PC-3 (cell line): ENCODE data around the gene MCHR1. TPM values are rescaled to one million over a fixed set of nuclear protein-coding genes. Genes with fewer than 3 reads are reported as not detected.

Source experiments
- ATAC-seq: fragments of 200-7000 bp; cut with Tn5 transposase; 2 replicates; pipeline ENCODE4 v1.9.1; 2020; ENCODE audit warnings: mild to moderate bottlenecking, moderate library complexity
- BruUV-seq: library from RNA; stranded (reverse); fragments of 400-500 nt; replicated peaks from 2 replicates; lab custom pipeline; 2021; lab: Mats Ljungman, UMichigan
- CTCF ChIA-PET: fragments of 300-600 bp; sonication (Branson Sonifier 250); formaldehyde crosslinking; loops from one replicate; lab custom pipeline; 2022; ENCODE audit warnings: antibody characterized with exemption; lab: Charles Lee
- POLR2A ChIA-PET: fragments of 300-600 bp; sonication (Branson Sonifier 250); formaldehyde crosslinking; loops from one replicate; lab custom pipeline; 2022; ENCODE audit warnings: antibody characterized with exemption; ENCODE audit not compliant: unreplicated experiment; lab: Charles Lee
- DNase-seq: peaks from one replicate; pipeline ENCODE4 v3.0.0-alpha.2; 2015
- H2AFZ ChIP-seq: fragments of 300-600 bp; sonication (generic); 2 replicates; pipeline ENCODE4 v1.6.0; 2016; ENCODE audit warnings: antibody characterized with exemption, low read length
- H3F3A ChIP-seq: fragments of 300-600 bp; sonication (generic); one replicate; pipeline ENCODE4 v1.6.0; 2017; ENCODE audit warnings: antibody characterized with exemption, low read length, control low read depth, mild to moderate bottlenecking; ENCODE audit not compliant: unreplicated experiment
- H3K27ac ChIP-seq: fragments of 300-600 bp; sonication (generic); 2 replicates; pipeline ENCODE4 v1.5.1; 2016; ENCODE audit warnings: mild to moderate bottlenecking, low read length
- H3K27me3 ChIP-seq: fragments of 300-600 bp; sonication (generic); 2 replicates; pipeline ENCODE4 v1.6.1; 2016; ENCODE audit warnings: low read length, mixed read lengths
- H3K36me3 ChIP-seq: fragments of 300-600 bp; sonication (generic); 2 replicates; pipeline ENCODE4 v1.6.1; 2016; ENCODE audit warnings: low read depth, mixed run types, low read length, mixed read lengths
- H3K4me1 ChIP-seq: fragments of 300-600 bp; sonication (generic); 2 replicates; pipeline ENCODE4 v1.5.1; 2016; ENCODE audit warnings: low read length; ENCODE audit not compliant: insufficient read depth
- H3K4me2 ChIP-seq: fragments of 300-600 bp; sonication (generic); 2 replicates; pipeline ENCODE4 v1.6.0; 2016; ENCODE audit warnings: low read length
- H3K4me3 ChIP-seq: fragments of 300-600 bp; sonication (generic); 2 replicates; pipeline ENCODE4 v1.5.1; 2016; ENCODE audit warnings: mild to moderate bottlenecking, low read length, mixed read lengths
- H3K79me2 ChIP-seq: fragments of 300-600 bp; sonication (generic); 2 replicates; pipeline ENCODE4 v1.6.1; 2017; ENCODE audit warnings: low read length, mixed read lengths
- H3K9ac ChIP-seq: fragments of 300-600 bp; sonication (generic); 2 replicates; pipeline ENCODE4 v1.6.0; 2016; ENCODE audit warnings: mild to moderate bottlenecking, low read length
- H3K9me2 ChIP-seq: fragments of 300-600 bp; sonication (generic); replicated peaks from 2 replicates; pipeline ENCODE4 v1.6.1; 2016; ENCODE audit warnings: mixed run types, low read length, mixed read lengths
- H3K9me3 ChIP-seq: fragments of 300-600 bp; sonication (generic); 2 replicates; pipeline ENCODE4 v1.6.1; 2016; ENCODE audit warnings: low read length, mixed read lengths
- H4K20me1 ChIP-seq: fragments of 300-600 bp; sonication (generic); 2 replicates; pipeline ENCODE4 v1.6.1; 2016; ENCODE audit warnings: low read length, mixed read lengths
- CTCF ChIP-seq: fragments of 300-600 bp; sonication (generic); conservative IDR thresholded peaks from 2 replicates; pipeline ENCODE4 v1.5.1; 2017; ENCODE audit warnings: antibody characterized with exemption, low read depth, mild to moderate bottlenecking, low read length
- EZH2 ChIP-seq: fragments of 300-600 bp; sonication (generic); IDR thresholded peaks from one replicate; pipeline ENCODE4 v1.6.1; 2017; ENCODE audit warnings: antibody characterized with exemption, mild to moderate bottlenecking, low read length; ENCODE audit not compliant: unreplicated experiment
- EZH2phosphoT487 ChIP-seq: fragments of 300-600 bp; sonication (generic); IDR thresholded peaks from 2 replicates; pipeline ENCODE4 v1.6.1; 2018; ENCODE audit warnings: mild to moderate bottlenecking, antibody characterized with exemption, low read length, borderline replicate concordance
- intact Hi-C: fragments of 100-400 bp; cut with micrococcal nuclease; formaldehyde crosslinking; loops from 2 replicates; pipeline ENCODE4 v1.9.0; 2023
- total RNA-seq: library from RNA; depleted of rRNA; stranded (reverse); fragments of >200 nt; gene quantifications from 2 replicates; pipeline ENCODE4 v1.2.3, GENCODE V29; 2014

The MCHR1 gene
- total RNA-seq, 1 experiment from 2014 or later, result not detected

GRCh38 chr22:40679964-40680818 lies 907 bp downstream of the MCHR1 start:
- no peak overlapping the region for H3K9ac ChIP-seq
- H3K27ac ChIP-seq, result no peak overlapping the region
- no peaks in the 10 kb centered on the region for H3K9me2 ChIP-seq
- no peak overlapping the region for H3K4me3 ChIP-seq
- no peaks in the 10 kb centered on the region for H3K9me3 ChIP-seq
- TF ChIP-seq EZH2 (no peak), CTCF (no peak), EZH2phosphoT487 (no peak)
- no peaks in the 10 kb centered on the region for H4K20me1 ChIP-seq
- no peaks in the 10 kb centered on the region for H3K36me3 ChIP-seq
- ChIA-PET POLR2A (interaction anchor here (0.6 kb wide), 1 partner anchor 11 kb away, joined by 8 read pairs; no protein-coding TSS in a partner anchor), CTCF (no interaction called here)
- intact Hi-C loops, result loop anchor here (10.0 kb wide), 1 partner anchor 215 kb away; no protein-coding TSS in a partner anchor
- no peaks in the 10 kb centered on the region for H3K27me3 ChIP-seq
- H3K79me2 ChIP-seq, result no peaks in the 10 kb centered on the region
- no peak overlapping the region for H2AFZ ChIP-seq
- ATAC-seq (no peak), DNase-seq (no peak)
- no peak overlapping the region for H3K4me2 ChIP-seq
- H3F3A ChIP-seq, result no peaks in the 10 kb centered on the region
- no TSS peak for BruUV-seq
- H3K4me1 ChIP-seq, result peaks cover 8% of the 10 kb centered on the region

DNA sequence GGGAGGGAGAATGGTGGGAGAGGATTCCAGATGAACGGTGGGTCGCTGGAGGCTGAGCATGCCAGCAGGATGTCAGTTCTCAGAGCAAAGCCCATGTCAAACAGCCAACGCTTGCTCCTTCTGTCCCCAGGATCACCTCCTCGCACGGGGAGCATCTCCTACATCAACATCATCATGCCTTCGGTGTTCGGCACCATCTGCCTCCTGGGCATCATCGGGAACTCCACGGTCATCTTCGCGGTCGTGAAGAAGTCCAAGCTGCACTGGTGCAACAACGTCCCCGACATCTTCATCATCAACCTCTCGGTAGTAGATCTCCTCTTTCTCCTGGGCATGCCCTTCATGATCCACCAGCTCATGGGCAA lies 1.5 kb downstream of the MCHR1 start:
- Histone ChIP-seq H3K4me2 (no peak overlapping the region), H3K9ac (no peak overlapping the region), H4K20me1 (no peaks in the 10 kb centered on the region), H3K4me1 (peaks cover 8% of the 10 kb centered on the region), H3K4me3 (no peak overlapping the region), H3K27ac (no peak overlapping the region), H3K79me2 (no peaks in the 10 kb centered on the region), H3K9me3 (no peaks in the 10 kb centered on the region), H3K9me2 (no peaks in the 10 kb centered on the region), H3K27me3 (no peaks in the 10 kb centered on the region), H3K36me3 (no peaks in the 10 kb centered on the region), H2AFZ (no peak overlapping the region), H3F3A (no peaks in the 10 kb centered on the region)
- no peak for TF ChIP-seq EZH2
- TF ChIP-seq EZH2phosphoT487, result no peak
- TF ChIP-seq CTCF, result no peak
- intact Hi-C loops, result loop anchor here (10.0 kb wide), 1 partner anchor 214 kb away; no protein-coding TSS in a partner anchor
- POLR2A ChIA-PET, result interaction anchor here (0.6 kb wide), 1 partner anchor 10 kb away, joined by 8 read pairs; no protein-coding TSS in a partner anchor
- no TSS peak for BruUV-seq
- CTCF ChIA-PET, result no interaction called here
- ATAC-seq (no peak), DNase-seq (no peak)

GRCh38 chr22:40681451-40681850 lies 2.2 kb downstream of the MCHR1 start:
- Histone ChIP-seq H3K9ac (no peak overlapping the region), H3K9me2 (no peaks in the 10 kb centered on the region), H3K27me3 (no peaks in the 10 kb centered on the region), H3K79me2 (no peaks in the 10 kb centered on the region), H3F3A (no peaks in the 10 kb centered on the region), H4K20me1 (no peaks in the 10 kb centered on the region), H3K4me2 (no peak overlapping the region), H3K36me3 (no peaks in the 10 kb centered on the region), H3K4me1 (peaks cover 8% of the 10 kb centered on the region), H3K9me3 (no peaks in the 10 kb centered on the region), H3K27ac (no peak overlapping the region), H3K4me3 (no peak overlapping the region), H2AFZ (no peak overlapping the region)
- ATAC-seq (no peak), DNase-seq (no peak)
- CTCF ChIA-PET, result no interaction called here
- no TSS peak for BruUV-seq
- POLR2A ChIA-PET, result no interaction called here
- TF ChIP-seq EZH2 (no peak), EZH2phosphoT487 (no peak), CTCF (no peak)
- intact Hi-C loops, result loop anchor here (10.0 kb wide), 1 partner anchor 213 kb away; no protein-coding TSS in a partner anchor
